Measurements from ENCODE around the gene CYP26A1. TPM values are rescaled to one million over a fixed set of nuclear protein-coding genes. Genes with fewer than 3 reads are reported as not detected.
"Not testable (repeated sequence)": the region's sequence is repeated elsewhere in the genome, so short reads cannot be mapped to it uniquely, and the experiment has no call there.

The CYP26A1 gene
- polyA plus RNA-seq, 1 donor: not detected

GRCh38 chr10:93080350-93081046, 6.8 kb downstream of the CYP26A1 start:
- no peak for DNase-seq

GRCh38 chr10:93081318-93081717, 7.6 kb downstream of the CYP26A1 start:
- no peak for DNase-seq

- no peak for DNase-seq
Observed at GRCh38 chr10:93081834-93082233, 8.1 kb downstream of the CYP26A1 start.

GRCh38 chr10:93083743-93084539, 10.2 kb downstream of the CYP26A1 start:
- no peak for DNase-seq

GRCh38 chr10:93085272-93085859, 11.7 kb downstream of the CYP26A1 start:
- no peak for DNase-seq

GRCh38 chr10:93086289-93086688, 12.6 kb downstream of the CYP26A1 start:
- no peak for DNase-seq

- no peak for DNase-seq
Observed at GRCh38 chr10:93087846-93088245, 14.2 kb downstream of the CYP26A1 start.

GRCh38 chr10:93088466-93088865, 14.8 kb downstream of the CYP26A1 start:
- DNase-seq: no peak

GRCh38 chr10:93090619-93091018, 16.9 kb downstream of the CYP26A1 start:
- DNase-seq: no peak

- DNase-seq: no peak
Observed at GRCh38 chr10:93091960-93092359, 18.3 kb downstream of the CYP26A1 start.

GRCh38 chr10:93095225-93095624, 21.5 kb downstream of the CYP26A1 start:
- no peak for DNase-seq

GRCh38 chr10:93096901-93097300, 23.2 kb downstream of the CYP26A1 start:
- no peak for DNase-seq

GRCh38 chr10:93097386-93097785, 23.7 kb downstream of the CYP26A1 start:
- DNase-seq: no peak

GRCh38 chr10:93098816-93099215, 25.1 kb downstream of the CYP26A1 start:
- DNase-seq: no peak

- DNase-seq: no peak
Observed at GRCh38 chr10:93099670-93100069, 26.0 kb downstream of the CYP26A1 start.

- not testable (repeated sequence) for DNase-seq
Observed at GRCh38 chr10:93101148-93101547, 27.5 kb downstream of the CYP26A1 start.

- DNase-seq: no peak
Observed at GRCh38 chr10:93103953-93104352, 30.3 kb downstream of the CYP26A1 start.

GRCh38 chr10:93106631-93107072, 33.0 kb downstream of the CYP26A1 start:
- DNase-seq: no peak

GRCh38 chr10:93110472-93111146, 36.9 kb downstream of the CYP26A1 start:
- no peak for DNase-seq

- DNase-seq: no peak
Observed at GRCh38 chr10:93113042-93113441, 39.3 kb downstream of the CYP26A1 start.

- no peak for DNase-seq
Observed at GRCh38 chr10:93115661-93116383, 42.1 kb downstream of the CYP26A1 start.

GRCh38 chr10:93121311-93121710, 47.6 kb downstream of the CYP26A1 start:
- DNase-seq: no peak

Measured in left kidney (tissue), 2 donors.